H1 (cell line): Measurements from ENCODE around the gene METTL25B. TPM values are rescaled to one million over a fixed set of nuclear protein-coding genes. Genes with fewer than 3 reads are reported as not detected.
A peak's percentile ranks its signal among the peaks of the same experiment; 100 is the strongest.

Experiments used
- CTBP2 ChIP-seq: IDR thresholded peaks from 2 replicates; pipeline ENCODE4 v1.7.0; 2011; ENCODE audit warnings: borderline replicate concordance, mild to moderate bottlenecking, moderate library complexity, mixed read lengths, low read length; ENCODE audit not compliant: insufficient read depth, insufficient read length
- HDAC6 ChIP-seq: IDR thresholded peaks from one replicate; pipeline ENCODE4 v1.7.1; 2012; ENCODE audit warnings: low read depth, mild to moderate bottlenecking, inconsistent platforms, low read length, moderate library complexity
- PHF8 ChIP-seq: fragments of 200-600 bp; sonication (generic); conservative IDR thresholded peaks from 2 replicates; pipeline ENCODE4 v1.7.1; 2012; ENCODE audit warnings: low read depth, mild to moderate bottlenecking, inconsistent platforms, low read length, moderate library complexity
- POLR2A ChIP-seq, 2 experiments: IDR thresholded peaks; 1 replicate in 1 of 2; 2 replicates in 1 of 2; pipeline ENCODE4 v1.6.1; 2011; ENCODE audit warnings: low read depth in 2 of 2, low read length in 2 of 2, mild to moderate bottlenecking in 2 of 2; ENCODE audit errors: control extremely low read depth in 1 of 2
- RFX5 ChIP-seq: IDR thresholded peaks from 2 replicates; pipeline ENCODE4 v1.6.1; 2011; ENCODE audit warnings: low read depth, low read length, improper control_type of control experiment, borderline replicate concordance
- RNF2 ChIP-seq: fragments of 200-900, 300-1000 bp; sonication (generic); IDR thresholded peaks from 2 replicates; pipeline ENCODE4 v1.7.1; 2016; ENCODE audit warnings: borderline replicate concordance, low read depth, mild to moderate bottlenecking, antibody characterized with exemption, low read length; ENCODE audit not compliant: poor library complexity, severe bottlenecking; ENCODE audit errors: missing control alignments
- SIRT6 ChIP-seq: IDR thresholded peaks from one replicate; pipeline ENCODE4 v1.7.1; 2012; ENCODE audit warnings: low read length, inconsistent platforms
- SRF ChIP-seq: IDR thresholded peaks from 2 replicates; pipeline ENCODE4 v1.6.1; 2011; ENCODE audit warnings: mild to moderate bottlenecking, low read depth, low read length, moderate library complexity
- YY1 ChIP-seq: IDR thresholded peaks from 2 replicates; pipeline ENCODE4 v1.6.1; 2011; ENCODE audit warnings: low read depth, mild to moderate bottlenecking, low read length
- polyA plus RNA-seq, 7 experiments: library from polyadenylated mRNA; depleted of rRNA in 3 of 7; stranded (reverse) in 5 of 7; unstranded in 2 of 7; fragments of >200 nt in 5 of 7; fragments of 200-250 nt in 2 of 7; gene quantifications; 1 replicate in 5 of 7; 2 replicates in 1 of 7; 4 replicates in 1 of 7; pipeline versions ENCODE4 v1.2.1 to v1.2.3, GENCODE V29; 2011 to 2013; ENCODE audit warnings: missing spikeins in 2 of 7, mixed read lengths in 2 of 7
- total RNA-seq: library from RNA; stranded (reverse); fragmentation: NEBNext Ultra II Directional; extraction: Animal tissue kit (Norgen Biotek cat#: 25700); gene quantifications from 2 replicates; pipeline ENCODE4 v1.2.1, GENCODE V29; 2021
- TF ChIP-seq, protein P1 (sequence below): IDR thresholded peaks from 2 replicates; pipeline ENCODE4 v1.6.1; 2012; ENCODE audit warnings: inconsistent platforms

METTL25B gene
- total and polyA plus RNA-seq, 2 of the 8 experiments (the other 6 are each of a cell fraction or from before 2014, with no cell fraction given) = 28.4 to 30.1 TPM

- TF ChIP-seq CTBP2 = no peak
- TF ChIP-seq, protein P1, sequence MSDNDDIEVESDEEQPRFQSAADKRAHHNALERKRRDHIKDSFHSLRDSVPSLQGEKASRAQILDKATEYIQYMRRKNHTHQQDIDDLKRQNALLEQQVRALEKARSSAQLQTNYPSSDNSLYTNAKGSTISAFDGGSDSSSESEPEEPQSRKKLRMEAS = 0 out of 2 replicates have a peak, but pooled peaks have one; percentile 23
- no peak for TF ChIP-seq SIRT6
- peak in 1 of 2 experiments; percentile 57; a peak in 2 of 3 replicates for TF ChIP-seq POLR2A (IDR thresholded peaks at IDR 0.05; ENCODE audit: control extremely low read depth in 1 of 2, low read depth in 2 of 2, low read length in 2 of 2)
- TF ChIP-seq RFX5 = no peak
- peak; percentile 52; the same call in 1 of the 2 replicates for TF ChIP-seq PHF8
- TF ChIP-seq RNF2 = no peak
- no peak for TF ChIP-seq SRF
- TF ChIP-seq HDAC6 = no peak
- TF ChIP-seq YY1 = no peak
These were observed 39.8 kb downstream of the METTL25B start (continued) for GRCh38 chr1:156767879-156768604.
